ENCODE data around the gene BACH1.
"Not testable (repeated sequence)": the region's sequence is repeated elsewhere in the genome, so short reads cannot be mapped to it uniquely, and the experiment has no call there.

The BACH1 gene

DNA sequence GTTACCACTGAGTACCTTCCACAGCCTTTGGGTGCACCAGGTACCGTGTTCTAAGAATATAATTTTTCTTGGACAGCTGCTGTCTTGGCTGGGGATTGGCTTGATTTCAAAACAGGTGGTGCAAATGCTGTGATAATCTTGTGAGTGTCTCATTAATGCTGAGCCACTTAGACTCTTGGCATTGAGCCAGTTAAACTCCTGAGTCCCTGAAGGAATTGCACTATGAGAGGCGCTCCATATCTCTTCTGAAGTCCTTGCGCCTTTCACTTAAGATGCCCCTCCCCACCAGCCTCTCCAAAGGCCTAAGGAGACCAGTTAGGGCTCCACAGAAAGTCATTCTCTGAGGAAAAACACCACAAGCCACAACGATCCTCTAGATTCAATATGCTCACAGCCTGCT is 51.0 kb downstream of the BACH1 start:
- no peak for DNase-seq

DNA sequence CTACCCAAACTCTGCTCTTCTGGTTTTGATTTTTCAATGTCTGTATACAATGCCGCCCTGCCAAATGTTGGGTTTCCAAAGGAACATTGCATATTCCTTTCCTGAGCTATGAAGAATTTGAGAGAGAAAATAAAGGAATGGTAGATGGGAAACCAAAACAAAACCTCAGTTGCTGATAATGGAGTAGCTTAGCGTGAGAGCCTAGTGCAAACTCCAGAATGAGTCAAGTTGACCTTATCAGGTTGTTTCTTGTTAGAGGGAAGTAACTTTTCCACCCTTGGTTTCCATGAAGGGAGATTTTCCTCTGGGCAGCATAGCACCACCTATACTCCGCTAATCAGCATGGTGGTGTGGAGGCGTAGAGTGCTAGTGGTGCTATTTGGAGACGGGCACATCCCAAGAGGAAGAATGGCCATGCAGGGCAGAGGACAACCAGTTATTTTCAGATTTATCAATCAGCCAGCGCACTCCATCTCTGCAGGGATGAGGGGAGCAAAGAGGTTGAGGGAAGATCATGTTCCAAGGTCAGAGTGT is 51.6 kb downstream of the BACH1 start:
- DNase-seq = no peak

DNA sequence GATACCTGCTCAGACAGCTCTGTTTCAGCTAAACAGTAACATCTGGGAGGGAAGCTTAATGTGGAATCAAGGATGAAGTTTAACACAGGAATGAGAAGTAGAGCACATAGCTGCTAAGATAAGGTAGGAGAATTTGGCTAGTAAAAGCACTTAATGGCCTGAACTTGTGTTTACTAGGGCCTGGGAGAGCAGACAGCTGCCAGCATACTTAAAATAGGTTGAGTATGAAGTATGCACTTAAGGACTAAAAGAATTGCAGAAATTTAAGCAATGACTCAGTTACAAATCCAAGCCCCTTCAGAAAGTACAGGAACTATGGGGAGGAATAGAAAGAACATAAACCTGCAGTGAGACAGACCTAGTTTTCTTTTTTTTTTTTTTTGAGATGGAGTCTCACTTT is 53.0 kb downstream of the BACH1 start:
- no peak for DNase-seq

DNA sequence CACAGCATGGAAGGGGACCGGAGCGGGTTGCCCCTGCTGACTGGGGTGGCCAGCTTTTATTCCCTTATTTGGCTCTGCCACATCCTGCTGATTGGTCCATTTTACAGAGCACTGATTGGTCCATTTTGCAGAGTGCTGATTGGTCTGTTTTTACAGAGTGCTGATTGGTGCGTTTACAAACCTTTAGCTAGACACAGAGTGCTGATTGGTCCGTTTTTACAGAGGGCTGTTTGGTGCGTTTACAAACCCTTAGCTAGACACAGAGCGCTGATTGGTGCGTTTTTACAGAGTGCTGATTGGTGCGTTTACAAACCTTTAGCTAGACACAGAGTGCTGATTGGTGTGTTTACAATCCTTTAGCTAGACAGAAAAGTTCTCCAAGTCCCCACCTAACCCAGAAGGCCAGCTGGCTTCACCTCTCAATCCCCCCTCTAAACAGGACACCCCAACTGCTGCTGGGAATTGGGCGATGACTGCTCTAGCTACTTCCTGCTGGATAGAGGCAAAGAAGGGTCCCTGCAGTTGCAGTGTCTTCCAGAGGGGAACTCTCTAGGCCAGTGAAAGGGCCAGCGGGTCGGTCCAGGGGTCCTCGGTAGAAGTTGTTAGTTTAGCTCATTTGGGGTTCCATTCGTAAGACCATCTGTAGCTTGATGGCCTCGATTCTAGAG is 56.5 kb downstream of the BACH1 start:
- DNase-seq = not testable (repeated sequence)

DNA sequence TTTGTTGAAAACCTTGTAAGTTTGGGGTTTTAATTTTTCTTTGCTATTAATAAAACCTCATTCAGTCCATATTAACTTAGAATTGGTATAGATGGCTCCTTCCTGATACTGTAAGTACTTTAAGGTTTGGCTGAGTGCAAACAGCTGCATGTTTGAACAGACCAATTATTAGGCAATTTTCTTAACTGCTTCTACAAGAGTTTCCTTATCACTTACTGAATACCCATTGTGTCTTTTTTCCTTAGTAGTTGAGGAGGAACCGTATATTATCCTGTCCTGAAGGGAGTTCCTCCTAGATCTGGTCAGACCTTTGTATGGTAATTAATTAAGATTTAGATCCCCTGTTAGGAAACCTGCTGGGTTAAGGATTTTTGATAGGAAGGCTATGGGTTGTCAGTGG is 57.6 kb downstream of the BACH1 start:
- DNase-seq = not testable (repeated sequence)

DNA sequence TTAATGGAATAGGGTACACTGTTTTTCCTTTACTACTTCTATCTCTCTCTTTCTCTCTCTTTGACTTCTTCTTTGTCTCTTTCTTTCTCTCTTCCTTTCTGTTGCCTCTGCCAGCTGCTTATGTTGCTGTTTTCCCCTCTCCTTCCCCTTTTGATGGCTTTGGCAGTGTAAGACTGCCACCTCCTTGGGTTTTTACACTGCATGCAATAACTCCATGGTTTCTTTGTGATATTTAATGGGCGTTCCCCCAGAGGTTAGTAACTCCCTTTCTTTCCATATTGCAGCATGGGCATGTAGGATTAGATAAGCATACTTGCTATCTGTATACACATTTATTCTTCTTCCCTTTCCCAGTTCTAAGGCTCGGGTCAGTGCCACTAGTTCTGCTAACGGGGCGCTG is 58.1 kb downstream of the BACH1 start:
- not testable (repeated sequence) for DNase-seq

DNA sequence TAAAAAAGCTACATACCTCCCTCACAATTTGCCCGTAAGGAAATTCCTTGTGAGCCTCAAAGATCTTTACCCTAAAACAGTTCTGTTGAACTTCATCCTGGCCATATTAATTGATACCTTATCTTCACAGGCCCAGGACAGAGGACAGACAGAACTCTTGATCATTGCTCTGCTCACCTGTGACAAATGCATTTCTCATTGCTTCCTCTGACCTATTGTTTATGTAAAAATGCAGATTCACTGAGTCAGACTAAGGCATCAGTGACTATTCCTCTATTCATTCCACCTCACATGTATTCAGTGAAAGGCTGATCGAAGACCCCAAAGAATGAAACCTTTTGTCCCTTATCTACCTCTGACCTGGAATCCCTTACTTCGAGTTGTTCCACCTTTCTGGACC is 61.0 kb downstream of the BACH1 start:
- DNase-seq = no peak

DNA sequence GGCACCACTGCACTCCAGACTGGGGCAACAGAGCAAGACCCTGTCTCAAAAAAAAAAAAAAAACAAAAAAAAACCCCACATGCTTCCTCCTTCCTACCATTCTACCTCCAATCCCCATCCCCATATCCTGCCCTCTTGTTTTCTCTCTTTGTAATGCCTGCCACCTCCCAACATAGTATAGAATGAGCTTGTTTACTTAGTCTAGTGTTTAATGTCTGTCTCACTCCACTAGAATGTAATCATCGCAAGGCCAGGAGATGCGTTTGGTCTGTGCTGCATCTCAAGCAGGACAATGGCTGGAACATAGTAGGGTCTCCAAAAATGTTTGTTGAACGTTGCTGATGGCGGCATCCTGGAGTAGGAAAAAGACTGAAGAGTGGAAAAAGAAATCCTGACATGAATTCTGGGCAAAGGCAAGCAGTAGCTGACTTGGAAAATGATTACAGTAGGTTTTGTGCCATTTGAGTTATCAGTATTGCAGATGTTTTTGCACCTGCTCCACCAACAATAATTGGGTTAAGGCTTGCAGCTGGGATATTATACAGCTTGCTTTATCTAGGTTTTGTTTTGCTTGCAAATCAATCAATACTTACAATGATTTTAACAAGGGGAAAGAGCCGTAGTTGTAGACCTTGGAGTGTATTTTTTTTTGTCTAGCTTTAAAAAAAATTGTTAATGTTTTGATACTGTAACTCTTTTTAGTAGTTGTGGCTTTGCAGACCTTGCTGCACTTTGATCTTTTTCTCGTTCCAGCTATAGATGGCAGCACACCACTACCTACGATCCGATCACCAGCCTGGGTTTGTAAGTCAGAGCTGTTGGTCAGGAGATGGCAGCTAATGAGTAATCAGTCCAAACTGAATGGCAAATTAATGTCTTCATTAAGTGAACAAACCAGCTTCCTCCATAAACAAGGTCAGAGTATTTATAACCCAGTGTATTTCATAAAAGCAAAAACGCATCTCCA is 62.4 kb downstream of the BACH1 start:
- DNase-seq = no peak

DNA sequence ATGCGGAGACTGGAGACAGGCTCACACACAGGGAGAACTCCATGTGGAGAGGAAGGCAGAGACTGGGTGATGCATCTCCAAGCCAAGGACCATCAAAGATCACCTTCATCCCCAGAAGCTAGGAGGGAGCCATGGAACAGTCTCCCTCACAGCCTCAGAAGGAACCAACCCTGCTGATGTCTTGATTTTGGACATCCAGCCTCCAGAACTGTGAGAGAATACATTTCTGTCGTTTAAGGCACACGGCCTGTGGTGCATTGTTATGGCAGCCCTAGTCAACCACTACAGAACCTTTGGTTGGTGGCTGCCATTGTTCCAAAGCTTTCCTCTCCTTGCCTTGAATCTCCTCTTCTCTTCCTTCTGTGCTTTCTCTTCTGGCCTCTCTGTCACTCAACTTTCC is 64.0 kb downstream of the BACH1 start:
- DNase-seq = no peak

DNA sequence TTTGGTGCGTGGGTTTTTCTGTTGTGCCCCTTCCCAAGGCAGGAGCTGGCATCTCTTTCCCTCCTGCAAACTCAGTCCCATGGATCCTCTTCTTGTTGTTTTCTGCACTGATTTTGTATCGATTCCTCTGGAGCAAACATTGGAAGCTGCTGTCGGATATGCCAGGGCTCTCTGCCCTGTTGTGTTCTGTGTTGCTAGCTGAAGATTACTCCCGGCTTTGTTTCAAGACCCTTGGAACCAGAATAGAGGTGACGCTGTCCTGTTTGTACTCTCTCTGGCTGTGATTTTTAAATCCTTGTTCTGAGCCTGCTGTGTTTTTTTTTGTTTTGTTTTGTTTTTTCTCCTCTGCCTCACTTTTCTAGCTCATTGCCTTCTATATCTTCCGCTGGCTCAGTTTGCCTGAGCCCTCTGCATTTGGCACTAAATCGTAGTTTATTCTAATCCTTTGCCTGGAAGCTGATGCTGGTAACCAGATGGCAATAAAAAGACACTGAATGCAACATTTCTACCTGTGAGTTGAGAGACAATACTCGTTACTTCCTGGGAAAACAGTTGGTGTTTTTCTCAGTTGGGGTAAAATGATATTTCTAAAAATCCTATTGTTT is 67.0 kb downstream of the BACH1 start:
- DNase-seq = no peak

DNA sequence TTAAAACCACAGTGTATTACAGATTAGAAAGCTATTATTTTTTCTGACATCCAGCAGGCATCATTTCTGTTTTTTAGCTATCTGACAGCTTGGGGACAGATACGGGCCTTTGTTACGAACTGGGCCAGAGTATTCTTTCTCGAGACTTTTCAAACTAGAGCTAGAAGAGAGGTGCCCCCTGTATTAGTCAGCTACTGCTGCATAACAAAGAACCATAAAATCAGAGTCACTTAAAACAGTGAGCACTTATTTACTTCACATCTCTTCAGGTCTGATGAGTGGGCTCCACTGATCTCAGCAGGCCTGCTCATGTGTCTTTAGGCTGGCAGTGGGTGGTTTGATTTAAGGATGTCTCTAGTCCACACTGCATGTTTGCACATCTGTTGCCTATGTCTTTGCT is 67.8 kb downstream of the BACH1 start:
- DNase-seq = no peak

DNA sequence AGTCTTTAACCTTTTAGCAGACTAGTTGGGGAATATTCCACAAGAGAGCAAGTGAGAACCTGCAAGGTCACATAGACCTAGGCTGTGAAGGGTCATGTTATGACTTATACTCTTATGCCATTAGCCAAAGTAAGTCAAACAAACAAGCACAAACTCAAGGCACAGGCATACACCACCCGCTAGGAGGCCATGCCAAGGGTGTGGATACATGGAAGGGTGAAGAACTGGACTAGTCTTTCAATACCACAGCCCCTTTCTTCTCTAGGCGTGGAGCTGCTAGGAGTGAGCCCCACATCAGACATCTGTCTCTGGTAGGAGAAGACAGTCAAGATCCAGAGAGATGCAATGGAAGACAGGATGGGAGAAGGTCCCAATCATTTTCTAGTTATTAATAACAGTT is 68.6 kb downstream of the BACH1 start:
- no peak for DNase-seq

DNA sequence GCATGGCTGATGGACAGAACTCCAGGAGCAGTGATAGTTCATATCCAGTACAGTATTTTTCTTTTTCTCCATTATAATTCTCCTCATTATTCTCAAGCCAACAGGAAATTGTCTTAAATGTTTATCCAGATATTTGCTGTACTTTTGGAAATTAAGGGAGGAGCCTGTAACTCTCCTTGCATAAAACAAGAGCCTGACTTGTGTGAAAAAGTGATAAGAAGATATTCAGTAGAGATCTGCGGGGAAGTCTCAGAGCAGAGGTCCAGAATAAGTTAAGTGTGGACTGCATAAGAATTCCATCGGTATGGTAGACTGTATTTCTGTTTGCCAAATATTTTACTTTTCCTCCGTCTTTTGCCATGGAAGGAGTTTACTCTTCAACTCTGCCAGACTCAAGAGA is 70.2 kb downstream of the BACH1 start:
- no peak for DNase-seq

DNA sequence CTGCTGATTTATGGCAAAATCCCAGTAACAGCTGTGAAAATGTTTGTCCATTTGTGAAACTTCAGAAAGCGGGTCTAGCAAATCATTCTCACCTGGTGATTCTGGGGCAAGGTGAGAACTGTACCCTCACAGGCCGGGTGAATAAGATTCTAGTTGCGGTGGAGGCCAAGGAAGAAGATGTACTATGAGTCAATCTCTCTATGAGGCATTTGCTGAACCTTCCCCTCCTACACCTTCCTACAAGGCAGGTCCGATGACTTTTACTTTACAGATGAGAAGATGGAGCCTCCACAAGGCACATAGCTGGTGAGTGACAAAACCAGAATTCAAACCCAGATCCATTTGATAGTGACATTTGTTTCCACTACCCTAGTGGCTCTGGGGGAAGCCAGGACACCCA is 72.7 kb downstream of the BACH1 start:
- peak; percentile 44 for DNase-seq

DNA sequence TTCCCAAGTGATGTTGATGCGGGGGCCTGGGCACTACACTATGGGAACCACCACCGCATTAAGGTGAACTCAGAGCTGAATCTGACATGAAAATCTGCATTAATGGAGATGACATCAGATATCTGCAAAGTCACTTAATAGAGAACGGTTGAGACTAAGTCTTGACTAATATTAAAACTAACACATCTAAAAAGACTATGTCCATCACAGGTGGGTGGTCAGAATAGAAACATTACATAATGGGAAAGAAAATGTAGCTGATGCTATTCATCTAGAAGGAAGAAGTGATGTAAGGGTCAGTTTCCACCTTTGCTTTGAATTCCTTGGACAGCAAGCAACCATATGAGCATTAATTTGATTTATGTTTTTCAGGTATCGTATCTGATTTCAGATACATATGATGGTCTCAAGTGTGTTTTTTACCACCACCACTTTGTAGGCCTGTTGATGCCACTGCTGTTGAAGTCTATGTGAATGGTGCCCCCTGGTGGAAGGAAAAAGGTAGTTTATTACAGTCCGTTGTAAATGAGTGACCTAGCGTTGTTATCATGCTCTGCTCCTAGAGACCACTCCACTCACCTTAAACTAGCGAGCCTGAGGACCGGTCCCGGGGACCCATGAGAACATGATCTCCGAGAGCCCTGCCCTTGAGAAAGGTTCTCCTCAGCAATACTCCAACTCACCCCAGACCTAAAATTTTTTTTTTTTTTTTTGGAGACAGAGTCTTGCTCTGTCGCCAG is 73.5 kb downstream of the BACH1 start:
- peak; percentile 69 for DNase-seq

DNA sequence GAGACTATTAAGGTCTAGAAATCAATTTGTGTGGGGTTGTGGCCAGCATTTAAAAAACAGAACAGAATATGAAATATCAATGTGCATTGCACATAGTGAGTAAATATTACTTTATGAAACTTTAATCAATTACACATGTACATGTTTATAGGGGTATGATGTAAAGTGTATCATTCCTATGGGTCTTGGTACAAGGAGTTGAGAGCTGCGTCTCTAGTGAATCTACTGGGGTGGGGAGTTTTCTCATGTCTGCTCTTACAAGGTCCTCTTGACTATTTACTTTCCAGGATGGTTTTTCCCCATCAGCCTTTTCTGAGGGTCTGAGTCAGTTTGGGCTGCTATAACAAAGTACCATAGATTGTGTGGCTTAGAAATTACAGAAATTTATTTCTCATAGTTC is 75.8 kb downstream of the BACH1 start:
- DNase-seq = no peak

DNA sequence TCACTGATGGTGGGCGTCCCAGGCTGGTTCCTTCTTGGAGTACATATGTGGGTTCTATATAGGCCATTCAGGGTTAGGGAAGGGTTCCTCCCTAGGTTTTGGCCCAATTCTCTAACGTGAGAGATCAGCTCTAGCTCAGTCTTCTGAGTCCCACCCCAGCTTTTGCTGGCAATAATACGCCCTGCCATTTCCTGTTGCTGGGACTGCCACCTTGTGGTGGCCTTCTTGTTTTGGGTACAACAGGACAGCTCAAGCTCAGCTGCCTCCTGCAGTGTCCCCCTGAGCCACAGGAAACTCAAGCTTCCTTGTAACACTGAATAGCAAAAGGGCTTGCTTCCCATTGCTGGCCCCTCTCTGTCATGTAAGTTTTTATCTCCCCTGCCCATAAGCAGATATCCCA is 77.8 kb downstream of the BACH1 start:
- peak; percentile 53 for DNase-seq

DNA sequence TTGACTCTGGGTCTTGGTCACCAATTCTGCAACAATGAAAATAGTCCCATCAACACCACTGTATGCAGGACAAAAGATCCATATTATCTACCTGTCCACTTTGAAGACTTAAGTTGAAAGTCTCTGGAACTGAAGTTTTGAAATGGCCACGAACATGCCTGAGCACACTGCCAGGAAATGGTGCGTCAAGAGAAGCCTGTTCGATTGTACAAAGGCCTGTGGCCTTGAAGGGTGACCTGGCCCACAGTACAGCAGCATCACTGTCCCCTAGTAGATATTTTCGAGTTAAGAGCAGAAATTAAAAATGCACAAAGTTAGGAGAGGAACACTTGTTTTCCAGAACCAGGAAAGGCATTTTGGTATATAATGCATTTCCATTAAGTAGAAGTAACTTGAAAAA is 78.5 kb downstream of the BACH1 start:
- no peak for DNase-seq

DNA sequence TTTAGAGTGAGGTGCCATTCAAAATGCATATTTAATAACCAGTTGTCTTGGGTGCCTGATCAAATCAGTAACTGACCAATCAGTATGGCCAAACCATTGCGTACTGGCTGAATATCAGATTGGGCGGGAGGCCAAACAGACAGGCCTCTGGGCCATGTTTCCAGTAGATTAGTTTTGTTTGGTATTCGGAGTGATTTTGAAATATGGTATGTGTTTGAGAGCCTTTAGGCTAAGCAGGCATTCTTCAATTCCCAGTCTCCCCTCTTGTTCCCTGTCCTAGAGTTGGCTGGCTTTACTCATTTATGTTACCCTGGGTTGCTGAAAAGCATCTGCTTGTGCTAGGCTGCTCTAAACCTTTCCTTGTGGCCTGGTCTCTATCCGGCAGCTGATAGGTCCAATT is 80.1 kb downstream of the BACH1 start:
- DNase-seq = no peak

DNA sequence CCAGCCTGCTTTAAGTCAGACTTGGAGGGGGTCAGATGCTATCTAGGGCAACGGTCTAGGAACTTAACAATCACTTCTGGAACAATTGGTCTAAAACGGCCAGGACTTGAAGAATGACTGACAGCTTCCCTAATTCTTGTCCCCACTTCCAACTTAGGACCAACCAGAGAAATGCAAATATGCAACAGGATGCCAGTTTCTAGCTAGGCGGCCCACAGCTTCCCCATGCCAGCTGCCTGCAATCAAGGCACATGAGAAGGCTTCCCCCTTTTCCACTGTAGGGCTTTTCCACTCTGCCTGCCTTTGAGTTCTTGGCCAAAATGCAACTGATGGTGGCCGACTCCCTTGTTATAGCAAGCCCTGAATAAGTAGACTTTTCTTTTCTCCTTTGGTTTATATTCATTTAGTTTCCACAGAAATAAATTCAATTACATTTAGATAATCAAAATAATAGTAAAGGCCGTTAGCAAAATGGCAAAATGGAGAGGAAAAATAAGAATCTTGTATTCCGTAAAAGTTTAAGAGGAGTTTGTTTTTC is 80.9 kb downstream of the BACH1 start:
- DNase-seq = no peak

DNA sequence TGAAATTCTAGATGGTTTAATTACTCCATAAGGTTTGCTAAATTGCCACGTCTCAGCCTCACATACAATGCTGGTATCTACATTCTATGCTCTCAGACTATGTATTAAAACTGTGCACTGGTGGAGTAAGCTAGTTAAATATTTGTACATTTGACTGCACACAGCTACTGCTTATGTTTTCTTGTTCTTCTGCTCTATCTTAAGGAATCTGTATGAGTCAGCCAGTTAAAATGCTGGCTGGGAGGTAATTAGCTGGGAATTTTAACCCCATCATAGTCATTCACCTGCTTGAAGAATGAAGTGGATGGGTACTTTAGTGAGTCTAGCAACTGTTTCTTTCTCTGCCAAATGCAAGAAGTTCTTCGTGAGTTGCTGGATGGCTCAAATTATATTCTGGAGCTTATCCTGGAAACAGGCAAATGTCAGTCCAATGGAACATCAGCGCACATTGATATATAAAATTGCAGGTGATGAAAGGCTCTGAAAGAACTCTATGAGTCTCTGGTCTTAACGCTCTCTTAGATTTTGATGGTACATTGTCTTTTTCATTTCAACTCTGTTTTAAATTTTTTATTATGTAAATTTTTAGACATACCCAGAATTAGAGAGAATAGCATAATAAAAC is 83.4 kb downstream of the BACH1 start:
- no peak for DNase-seq

DNA sequence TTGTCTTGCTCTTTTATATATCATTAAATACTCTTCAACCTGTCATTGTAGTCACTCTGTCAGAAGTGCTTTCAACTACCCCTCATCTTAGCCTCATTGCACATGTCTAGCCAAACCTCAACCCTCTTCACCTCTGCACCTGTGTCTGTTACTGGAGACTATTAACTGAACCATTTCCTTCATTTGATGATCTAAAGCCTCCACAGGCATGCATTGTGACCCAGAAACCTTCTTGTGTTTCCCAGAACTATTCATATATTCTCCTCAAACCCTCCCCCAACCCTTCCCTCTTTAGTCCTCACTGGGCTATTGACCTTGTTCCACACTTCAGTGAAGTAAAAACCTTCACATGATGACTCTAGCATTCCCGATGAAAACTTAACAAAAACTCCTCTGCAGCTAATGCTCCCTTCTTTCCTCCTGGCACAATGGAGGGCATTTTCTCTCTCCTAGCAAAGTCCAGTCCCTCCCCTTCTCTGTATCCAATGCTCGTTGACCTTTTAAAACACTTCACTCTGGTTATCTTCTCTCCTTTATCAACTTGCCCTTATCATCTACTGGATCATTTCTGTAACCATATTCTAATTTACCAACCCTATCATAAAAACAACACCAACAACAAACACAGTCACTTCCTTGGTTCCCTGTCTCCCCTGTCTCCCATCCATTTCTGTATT is 86.1 kb downstream of the BACH1 start:
- DNase-seq = no peak

Measured in stimulated activated CD4-positive, alpha-beta T cell treated with anti-CD3 and anti-CD28 coated beads, Interleukin-4, amount 100 ng/mL, for 24 hours (primary cell).